ENCODE results near the gene MAB21L1. TPM values are rescaled to one million over a fixed set of nuclear protein-coding genes. Genes with fewer than 3 reads are reported as not detected.

Gene MAB21L1
- total RNA-seq, 1 donor from 2014 or later, result 0.21 TPM

DNA sequence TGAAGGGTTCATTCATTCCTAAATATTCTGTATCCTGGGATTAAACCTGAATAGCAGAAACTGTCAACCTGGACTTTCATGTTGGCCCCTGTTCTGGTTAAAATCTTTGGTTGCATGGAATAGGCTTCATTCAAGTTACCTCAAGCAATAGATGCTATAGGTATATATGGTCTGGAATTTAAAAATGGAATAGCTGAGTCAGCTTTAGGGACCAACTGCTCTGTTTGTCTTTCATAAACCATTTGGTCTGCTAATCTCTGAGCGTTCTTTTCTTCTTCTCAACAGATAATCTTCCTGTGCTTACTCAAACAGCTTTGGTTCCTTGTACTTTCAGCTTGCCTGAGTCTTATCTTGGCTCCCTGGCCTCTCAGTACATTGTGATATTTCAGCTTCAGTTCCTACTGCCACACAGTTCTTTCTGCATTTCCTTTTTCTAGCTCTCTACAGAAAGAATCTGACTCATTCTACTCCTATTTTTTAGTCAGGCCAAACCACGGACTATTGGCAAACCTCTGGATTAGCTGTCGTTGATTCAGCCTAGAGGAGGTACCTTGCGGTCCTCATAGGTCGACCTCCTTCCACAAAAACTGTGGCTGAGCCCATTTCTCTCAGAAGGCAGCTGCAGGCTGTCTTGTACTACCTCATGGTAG, 35.9 kb upstream of the MAB21L1 start:
- DNase-seq (no peak), ATAC-seq (peak; percentile 12 to 17)
- Histone ChIP-seq H3K27me3 (ENCODE audit: low read depth) (no peaks in the 10 kb centered on the region), H3K4me1 (no peaks in the 10 kb centered on the region), H3K9me3 (no peaks in the 10 kb centered on the region), H3K36me3 (no peaks in the 10 kb centered on the region), H3K27ac (no peak overlapping the region), H3K4me3 (no peak overlapping the region)
- TF ChIP-seq, protein P1, sequence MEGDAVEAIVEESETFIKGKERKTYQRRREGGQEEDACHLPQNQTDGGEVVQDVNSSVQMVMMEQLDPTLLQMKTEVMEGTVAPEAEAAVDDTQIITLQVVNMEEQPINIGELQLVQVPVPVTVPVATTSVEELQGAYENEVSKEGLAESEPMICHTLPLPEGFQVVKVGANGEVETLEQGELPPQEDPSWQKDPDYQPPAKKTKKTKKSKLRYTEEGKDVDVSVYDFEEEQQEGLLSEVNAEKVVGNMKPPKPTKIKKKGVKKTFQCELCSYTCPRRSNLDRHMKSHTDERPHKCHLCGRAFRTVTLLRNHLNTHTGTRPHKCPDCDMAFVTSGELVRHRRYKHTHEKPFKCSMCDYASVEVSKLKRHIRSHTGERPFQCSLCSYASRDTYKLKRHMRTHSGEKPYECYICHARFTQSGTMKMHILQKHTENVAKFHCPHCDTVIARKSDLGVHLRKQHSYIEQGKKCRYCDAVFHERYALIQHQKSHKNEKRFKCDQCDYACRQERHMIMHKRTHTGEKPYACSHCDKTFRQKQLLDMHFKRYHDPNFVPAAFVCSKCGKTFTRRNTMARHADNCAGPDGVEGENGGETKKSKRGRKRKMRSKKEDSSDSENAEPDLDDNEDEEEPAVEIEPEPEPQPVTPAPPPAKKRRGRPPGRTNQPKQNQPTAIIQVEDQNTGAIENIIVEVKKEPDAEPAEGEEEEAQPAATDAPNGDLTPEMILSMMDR (IDR thresholded peaks at IDR 0.05), result no peak
- intact Hi-C loops (cut with DNase I), result no loop called here

DNA sequence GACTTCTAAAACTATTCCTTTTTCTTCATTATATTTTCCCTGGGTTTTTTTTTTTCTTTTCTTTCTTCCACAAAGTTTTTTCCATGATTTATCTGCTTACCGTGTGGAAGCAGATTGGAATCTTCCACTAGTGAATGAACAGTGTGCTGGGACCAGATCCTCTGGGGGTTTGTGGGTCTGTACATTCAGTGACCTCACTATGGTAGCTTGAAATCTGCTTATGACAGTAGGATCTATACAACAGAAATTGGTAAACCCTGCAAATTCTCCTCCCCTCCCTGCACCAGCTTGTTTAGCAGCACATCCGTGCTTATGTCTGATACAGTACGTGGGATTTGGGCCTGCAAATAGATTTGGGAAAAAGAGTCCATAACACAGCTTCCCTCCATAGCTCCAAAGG, 26.0 kb upstream of the MAB21L1 start:
- TF ChIP-seq, protein P1 (IDR thresholded peaks at IDR 0.05), result no peak
- Histone ChIP-seq H3K36me3 (no peaks in the 10 kb centered on the region), H3K27me3 (ENCODE audit: low read depth) (no peaks in the 10 kb centered on the region), H3K4me1 (peaks cover 6% of the 10 kb centered on the region), H3K27ac (no peak overlapping the region), H3K4me3 (no peak overlapping the region), H3K9me3 (no peaks in the 10 kb centered on the region)
- intact Hi-C loops (cut with DNase I), result no loop called here
- DNase-seq (no peak), ATAC-seq (no peak)

DNA sequence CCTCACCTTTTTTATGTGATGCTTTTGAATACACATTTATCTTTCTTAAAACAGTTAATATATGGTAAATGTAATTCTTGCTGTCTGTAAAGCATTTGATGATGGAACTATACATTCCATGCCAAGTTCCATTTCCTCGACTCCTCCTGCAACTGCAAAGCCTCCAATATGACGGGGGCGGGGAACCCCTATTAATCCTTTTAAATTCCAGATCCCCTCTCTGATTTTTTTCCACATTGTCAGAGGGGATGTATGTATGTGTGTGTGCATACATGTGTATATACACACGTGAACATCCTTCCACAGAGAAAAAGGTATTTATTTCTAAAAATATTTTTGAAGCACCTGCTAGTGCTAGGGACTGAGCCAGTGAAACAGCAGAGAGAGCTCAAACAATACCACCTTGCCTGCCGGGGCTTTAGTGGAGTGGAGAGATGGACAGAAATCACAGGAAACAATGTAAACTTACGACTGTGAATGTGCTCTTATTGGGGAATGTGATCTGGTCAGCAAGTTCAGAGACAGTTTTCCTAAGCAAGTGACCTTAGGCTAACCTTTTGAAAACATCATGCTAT, 25.3 kb upstream of the MAB21L1 start:
- Histone ChIP-seq H3K4me1 (peaks cover 6% of the 10 kb centered on the region), H3K36me3 (no peaks in the 10 kb centered on the region), H3K9me3 (no peaks in the 10 kb centered on the region), H3K27ac (no peak overlapping the region), H3K27me3 (ENCODE audit: low read depth) (no peaks in the 10 kb centered on the region), H3K4me3 (no peak overlapping the region)
- ATAC-seq, result no peak
- DNase-seq, result no peak
- TF ChIP-seq, protein P1 (IDR thresholded peaks at IDR 0.05), result no peak
- intact Hi-C loops (cut with DNase I), result no loop called here

DNA sequence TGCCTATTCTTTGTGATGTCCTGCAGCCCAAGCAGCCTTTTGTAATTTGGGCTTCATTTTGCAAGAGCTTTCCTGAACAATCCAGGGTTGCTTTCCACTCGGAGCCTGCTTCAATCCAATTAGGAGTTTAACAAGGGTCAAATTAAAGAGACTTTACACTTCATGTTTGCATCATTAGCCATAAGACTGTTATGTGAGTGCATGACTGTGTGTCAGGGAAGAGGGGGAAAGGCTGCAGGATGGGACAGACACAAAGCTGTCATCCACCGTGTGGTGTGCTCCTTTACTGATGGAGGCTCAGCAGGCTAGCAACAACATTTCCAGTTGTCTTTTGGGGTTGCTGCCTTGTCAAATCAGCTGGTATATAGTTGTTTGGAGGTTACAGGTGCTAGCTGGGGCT, 23.7 kb upstream of the MAB21L1 start:
- no peak overlapping the region for H3K27ac ChIP-seq
- H3K36me3 ChIP-seq, result no peaks in the 10 kb centered on the region
- intact Hi-C loops (cut with DNase I), result no loop called here
- peaks cover 6% of the 10 kb centered on the region for H3K4me1 ChIP-seq
- H3K9me3 ChIP-seq, result no peaks in the 10 kb centered on the region
- no peak for DNase-seq
- H3K27me3 ChIP-seq (ENCODE audit: low read depth), result no peaks in the 10 kb centered on the region
- TF ChIP-seq, protein P1 (IDR thresholded peaks at IDR 0.05), result no peak
- ATAC-seq, result no peak
- no peak overlapping the region for H3K4me3 ChIP-seq

DNA sequence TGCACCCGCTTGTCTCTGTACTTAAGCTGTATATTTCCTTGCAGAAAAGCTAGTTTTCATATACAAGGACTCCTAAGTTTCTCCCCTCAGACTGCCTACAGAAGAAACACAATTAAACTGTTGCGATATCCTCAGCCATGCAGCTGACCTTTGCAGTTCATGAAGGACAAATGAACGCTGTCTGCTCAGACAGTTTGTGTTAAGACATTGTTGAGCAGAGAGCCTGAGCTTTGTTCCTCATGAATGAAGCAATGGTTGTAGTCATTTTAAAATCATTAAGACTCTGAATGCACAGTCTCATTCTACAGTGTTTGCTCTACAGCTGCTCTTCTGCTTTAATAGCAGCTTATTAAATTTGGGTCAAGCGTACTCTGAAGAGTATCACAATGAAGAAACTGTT, 23.2 kb upstream of the MAB21L1 start:
- no peak overlapping the region for H3K27ac ChIP-seq
- no peaks in the 10 kb centered on the region for H3K36me3 ChIP-seq
- DNase-seq (no peak), ATAC-seq (no peak)
- peaks cover 6% of the 10 kb centered on the region for H3K4me1 ChIP-seq
- intact Hi-C loops (cut with DNase I), result no loop called here
- no peak overlapping the region for H3K4me3 ChIP-seq
- no peaks in the 10 kb centered on the region for H3K27me3 ChIP-seq (ENCODE audit: low read depth)
- TF ChIP-seq, protein P1 (IDR thresholded peaks at IDR 0.05), result no peak
- peaks cover 3% of the 10 kb centered on the region for H3K9me3 ChIP-seq
